Renal cortical epithelial cell (primary cell): ENCODE data around the gene ODC1. TPM values are rescaled to one million over a fixed set of nuclear protein-coding genes. Genes with fewer than 3 reads are reported as not detected.
"Not testable (repeated sequence)": the region's sequence is repeated elsewhere in the genome, so short reads cannot be mapped to it uniquely, and the experiment has no call there.

Source experiments
- DNase-seq: peaks from one replicate; pipeline ENCODE4 v3.0.0-alpha.2; 2011; ENCODE audit warnings: low read depth
- total RNA-seq: library from RNA; depleted of rRNA; stranded (reverse); fragments of >200 nt; gene quantifications from 2 replicates; pipeline ENCODE4 v1.2.3, GENCODE V29; 2014

The ODC1 gene
- total RNA-seq, 1 donor from 2014 or later: 79.7 TPM

- DNase-seq: no peak
Measured at GRCh38 chr2:10452956-10453904, 5.1 kb upstream of the ODC1 start.

DNA sequence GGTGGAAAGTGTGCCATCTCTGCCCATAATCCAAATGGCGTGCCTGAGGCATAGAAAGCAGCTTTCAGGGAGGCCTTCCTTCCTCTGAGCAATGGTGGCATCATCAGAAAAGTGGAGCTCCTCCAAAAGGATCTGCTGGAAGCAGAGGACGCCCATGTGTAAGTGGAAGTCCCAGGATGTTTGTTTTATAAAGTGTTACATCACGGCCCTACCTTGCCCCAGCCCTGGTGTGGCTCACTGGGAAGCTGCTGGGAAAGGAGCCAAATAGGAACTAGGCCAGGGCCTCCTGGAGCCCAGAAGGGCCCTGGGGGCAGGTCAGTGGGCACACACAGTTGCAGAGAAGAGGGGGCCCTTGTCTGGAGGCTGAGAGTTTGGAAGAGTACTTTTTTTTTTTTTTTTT is 4.2 kb upstream of the ODC1 start:
- peak; percentile 93 for DNase-seq

DNA sequence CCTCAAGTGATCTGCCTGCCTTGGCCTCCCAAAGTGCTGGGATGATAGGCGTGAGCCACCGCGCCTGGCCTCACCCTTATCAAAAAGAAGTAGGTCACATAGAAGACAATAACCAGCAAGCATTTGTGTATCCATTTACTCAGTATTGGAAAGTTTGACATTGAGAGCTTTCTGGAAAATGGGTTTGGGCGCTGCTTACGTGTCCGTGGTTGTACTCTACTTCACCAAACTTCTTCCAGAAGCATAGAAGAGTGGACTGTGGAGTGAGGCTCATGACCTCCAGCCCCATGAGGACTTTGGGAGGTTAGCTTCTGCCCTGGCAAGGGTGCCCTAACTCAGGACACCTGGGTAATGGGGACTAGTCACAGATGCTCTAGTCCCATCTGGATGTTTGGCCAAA is 3.7 kb upstream of the ODC1 start:
- DNase-seq: no peak

GRCh38 chr2:10449838-10450691 is 1.9 kb upstream of the ODC1 start:
- DNase-seq: peak; percentile 74

DNA sequence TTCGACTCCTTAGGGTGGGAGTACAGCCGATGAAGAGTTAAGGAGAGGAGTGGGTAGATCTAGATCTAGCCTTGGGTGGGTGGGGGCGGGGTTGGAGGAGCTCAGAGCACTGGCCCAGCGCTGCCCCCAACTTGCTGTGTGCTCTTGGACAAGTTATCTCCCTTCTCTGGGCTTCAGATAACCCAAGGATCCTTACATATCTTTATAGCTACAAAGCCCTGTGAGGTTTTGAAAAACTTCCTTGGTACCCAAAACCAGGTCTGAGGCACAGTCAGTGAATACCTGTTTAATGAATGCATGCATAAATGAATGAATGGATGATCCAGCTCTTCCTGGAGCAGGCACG is 1.3 kb upstream of the ODC1 start:
- DNase-seq: no peak

GRCh38 chr2:10448576-10449485 is 704 bp upstream of the ODC1 start:
- peak; percentile 70 for DNase-seq

GRCh38 chr2:10447300-10447894 is 730 bp downstream of the ODC1 start:
- DNase-seq: peak; percentile 38

DNA sequence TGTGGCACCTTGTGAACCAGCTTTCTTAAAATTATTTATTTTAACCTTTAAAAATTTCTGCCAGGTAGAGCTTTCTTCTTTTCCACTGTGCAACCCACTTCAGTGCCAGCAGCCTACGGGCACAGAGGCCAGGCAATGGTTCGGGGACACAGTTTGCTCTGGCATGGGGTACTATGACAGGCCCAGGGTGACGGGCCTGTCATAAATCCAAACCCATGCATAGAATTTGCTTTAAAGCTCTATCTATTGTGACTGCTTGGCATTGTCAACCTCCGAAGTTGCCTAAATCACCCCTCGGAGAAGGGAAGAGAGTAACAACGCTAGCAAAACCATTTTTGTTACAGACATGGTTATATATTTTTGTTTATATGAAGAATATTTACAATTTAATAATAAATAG is 1.5 kb downstream of the ODC1 start:
- DNase-seq: no peak

DNA sequence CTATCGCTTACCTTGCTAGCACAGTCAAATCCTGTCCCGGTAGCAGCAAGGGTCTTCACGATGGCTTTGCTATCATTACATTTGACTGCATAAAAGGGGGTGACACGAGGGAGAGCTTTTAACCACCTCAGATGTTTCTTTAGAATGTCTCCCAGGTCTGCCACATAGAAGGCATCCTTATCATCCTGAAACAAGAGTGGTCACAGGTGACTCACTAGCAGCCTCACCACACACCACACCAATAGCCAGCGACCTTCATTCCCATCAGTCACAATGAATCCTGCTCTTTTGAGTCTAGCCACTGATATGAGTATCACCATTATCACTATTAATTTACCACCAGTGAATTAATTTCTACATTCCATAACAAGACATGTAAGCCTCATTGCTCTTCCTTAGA is 3.7 kb downstream of the ODC1 start:
- DNase-seq: no peak

DNA sequence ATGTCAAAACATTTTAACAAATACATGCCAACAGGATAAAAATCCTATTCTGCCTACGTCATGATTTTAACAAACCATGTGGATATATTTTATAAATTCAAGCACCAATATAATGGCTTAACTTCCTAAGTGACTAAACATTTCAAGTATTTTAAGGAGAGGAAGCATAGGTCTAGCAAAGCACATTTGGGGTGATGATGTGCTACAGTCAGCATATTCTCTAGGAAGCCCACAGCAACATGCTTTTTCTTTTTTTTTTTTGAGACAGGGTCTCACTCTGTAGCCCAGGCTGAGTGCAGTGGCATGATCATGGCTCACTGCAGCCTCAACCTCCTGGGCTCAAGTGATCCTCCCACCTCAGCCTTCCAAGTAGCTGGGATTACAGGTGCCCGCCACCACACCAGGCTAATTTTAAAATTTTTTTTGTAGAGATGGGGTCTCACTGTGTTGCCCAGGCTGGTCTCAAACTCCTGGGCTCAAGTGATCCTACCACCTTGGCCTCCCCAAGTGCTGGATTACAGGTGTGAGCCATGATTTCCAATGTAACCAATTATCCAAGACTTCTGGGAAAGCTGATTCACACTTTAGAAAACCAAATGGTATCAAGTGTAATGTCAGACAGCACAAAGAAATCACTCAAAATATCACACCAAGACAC is 5.5 kb downstream of the ODC1 start:
- not testable (repeated sequence) for DNase-seq

DNA sequence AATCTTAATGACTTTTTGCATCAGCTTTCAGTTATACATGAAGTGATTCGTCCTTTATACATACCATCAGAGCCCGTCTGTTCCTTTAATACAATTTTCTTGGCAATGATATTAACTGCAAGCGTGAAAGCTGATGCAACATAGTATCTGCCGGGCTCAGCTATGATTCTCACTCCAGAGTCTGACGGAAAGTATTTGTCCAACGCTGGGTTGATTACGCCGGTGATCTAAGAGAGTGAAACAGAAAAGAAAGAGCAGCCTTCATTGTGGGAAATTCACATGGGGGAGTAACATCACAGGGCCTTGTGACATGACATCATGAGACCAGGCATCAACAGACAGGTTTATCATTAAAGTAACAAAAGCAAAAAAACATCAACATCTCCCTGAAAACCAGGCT is 6.2 kb downstream of the ODC1 start:
- no peak for DNase-seq

GRCh38 chr2:10440736-10441135 is 7.4 kb downstream of the ODC1 start:
- no peak for DNase-seq

- DNase-seq: no peak
Measured at GRCh38 chr2:10439971-10440370, 8.2 kb downstream of the ODC1 start.

GRCh38 chr2:10439185-10439879 is 8.8 kb downstream of the ODC1 start:
- no peak for DNase-seq

- no peak for DNase-seq
Measured at GRCh38 chr2:10438688-10439087, 9.4 kb downstream of the ODC1 start.

GRCh38 chr2:10437806-10438205 is 10.3 kb downstream of the ODC1 start:
- DNase-seq: no peak

GRCh38 chr2:10436583-10437110 is 11.5 kb downstream of the ODC1 start:
- no peak for DNase-seq

- no peak for DNase-seq
Measured at GRCh38 chr2:10435820-10436204, 12.3 kb downstream of the ODC1 start.

- no peak for DNase-seq
Measured at GRCh38 chr2:10434886-10435819, 13.0 kb downstream of the ODC1 start.
